Tibial artery (tissue), 4 donors: Measurements from ENCODE around the gene TRMT13.
"Not testable (repeated sequence)": the region's sequence is repeated elsewhere in the genome, so short reads cannot be mapped to it uniquely, and the experiment has no call there.

Experiments used
- DNase-seq, 2 donors: peaks; one replicate each; pipeline ENCODE4 v3.0.0-alpha.2; 2019
- H3K27ac ChIP-seq, 2 donors: fragments of 200-600 bp; sonication (generic) in 1 of 2; 1 replicate in 1 of 2; 2 replicates in 1 of 2; pipeline ENCODE4 v1.5.1; 2018 to 2019; ENCODE audit warnings: mild to moderate bottlenecking in 1 of 2
- H3K27me3 ChIP-seq, 2 donors: fragments of 200-600 bp; sonication (generic) in 1 of 2; one replicate each; pipeline versions ENCODE4 v1.5.1 to v1.6.0; 2016 to 2019
- H3K36me3 ChIP-seq, 3 donors: fragments of 200-600 bp; sonication (generic) in 2 of 3; one replicate each; pipeline ENCODE4 v1.5.1; 2016 to 2019; ENCODE audit warnings: mild to moderate bottlenecking in 2 of 3
- H3K4me1 ChIP-seq, 4 donors: fragments of 200-600 bp; sonication (generic) in 2 of 4; 1 replicate in 3 of 4; 2 replicates in 1 of 4; pipeline ENCODE4 v1.5.1; 2016 to 2019
- H3K4me3 ChIP-seq, 2 donors: fragments of 200-600 bp; sonication (generic) in 1 of 2; 1 replicate in 1 of 2; 2 replicates in 1 of 2; pipeline ENCODE4 v1.5.1; 2018 to 2019; ENCODE audit warnings: mild to moderate bottlenecking in 2 of 2
- H3K9me3 ChIP-seq, 3 donors: fragments of 200-600 bp; sonication (generic) in 1 of 3; one replicate each; pipeline ENCODE4 v1.5.1; 2016 to 2019
- CTCF ChIP-seq, 2 experiments: fragments of 200-600 bp in 1 of 2; fragments of 450-650 bp in 1 of 2; IDR thresholded peaks; one replicate each; pipeline ENCODE4 v1.5.1; 2017 to 2019; ENCODE audit warnings: antibody characterized with exemption in 2 of 2, mild to moderate bottlenecking in 1 of 2, moderate library complexity in 1 of 2
- intact Hi-C: fragments of 100-400 bp; cut with DNase I; formaldehyde crosslinking; loops from one replicate; pipeline ENCODE4 v1.15.0; 2023; ENCODE audit warnings: low total_unique reads

Gene TRMT13

GRCh38 chr1:100178091-100178490 lies 45.1 kb downstream of the TRMT13 start, which contains the start of gene LRRC39:
TSS of gene LRRC39 (minus strand) at chr1:100178256. CDS start at chr1:100168516, 9,740 bp downstream.
- no peak within 1 kb of the TSS for H3K4me3 ChIP-seq
- H3K27ac ChIP-seq = no peak within 1 kb of the TSS
- TF ChIP-seq CTCF (IDR thresholded peaks at IDR 0.05) = no peak
- DNase-seq = no peak
- no peaks in the 10 kb centered on the region for H3K9me3 ChIP-seq
- H3K27me3 ChIP-seq = no peaks in the 10 kb centered on the region
- peaks cover 0 to 4% (median 0%) of the 10 kb centered on the region in 3 donors for H3K36me3 ChIP-seq
- intact Hi-C loops = no loop called here
- H3K4me1 ChIP-seq = no peaks in the 10 kb centered on the region

GRCh38 chr1:100183370-100183769 lies 50.4 kb downstream of the TRMT13 start:
- intact Hi-C loops = no loop called here
- no peak for TF ChIP-seq CTCF (IDR thresholded peaks at IDR 0.05)
- DNase-seq = no peak
- H3K9me3 ChIP-seq = no peaks in the 10 kb centered on the region
- H3K4me1 ChIP-seq = no peaks in the 10 kb centered on the region
- no peaks in the 10 kb centered on the region for H3K27me3 ChIP-seq
- peaks cover 0 to 8% (median 0%) of the 10 kb centered on the region in 3 donors for H3K36me3 ChIP-seq
- no peak overlapping the region for H3K27ac ChIP-seq
- H3K4me3 ChIP-seq = no peak overlapping the region

GRCh38 chr1:100184536-100184935 lies 51.6 kb downstream of the TRMT13 start:
- Histone ChIP-seq H3K36me3 (peaks cover 0 to 8% (median 0%) of the 10 kb centered on the region in 3 donors), H3K9me3 (no peaks in the 10 kb centered on the region), H3K27ac (no peak overlapping the region), H3K27me3 (no peaks in the 10 kb centered on the region), H3K4me1 (no peaks in the 10 kb centered on the region), H3K4me3 (no peak overlapping the region)
- no peak for TF ChIP-seq CTCF (IDR thresholded peaks at IDR 0.05)
- DNase-seq = no peak
- intact Hi-C loops = no loop called here

GRCh38 chr1:100187912-100188311 lies 54.9 kb downstream of the TRMT13 start:
- intact Hi-C loops = no loop called here
- no peak overlapping the region for H3K27ac ChIP-seq
- no peak for TF ChIP-seq CTCF (IDR thresholded peaks at IDR 0.05)
- H3K27me3 ChIP-seq = no peaks in the 10 kb centered on the region
- peaks cover 0 to 15% (median 6%) of the 10 kb centered on the region in 3 donors for H3K36me3 ChIP-seq
- H3K4me1 ChIP-seq = no peaks in the 10 kb centered on the region
- no peaks in the 10 kb centered on the region for H3K9me3 ChIP-seq
- no peak overlapping the region for H3K4me3 ChIP-seq
- peak in 1 of 2 donors; percentile 49 for DNase-seq

GRCh38 chr1:100188617-100189016 lies 55.7 kb downstream of the TRMT13 start:
- Histone ChIP-seq H3K9me3 (no peaks in the 10 kb centered on the region), H3K27ac (no peak overlapping the region), H3K36me3 (peaks cover 0 to 9% (median 6%) of the 10 kb centered on the region in 3 donors), H3K4me1 (no peaks in the 10 kb centered on the region), H3K27me3 (no peaks in the 10 kb centered on the region), H3K4me3 (no peak overlapping the region)
- intact Hi-C loops = no loop called here
- no peak for TF ChIP-seq CTCF (IDR thresholded peaks at IDR 0.05)
- DNase-seq = no peak

- no peak for TF ChIP-seq CTCF (IDR thresholded peaks at IDR 0.05)
- no peak for DNase-seq
- no peak overlapping the region for H3K4me3 ChIP-seq
- H3K4me1 ChIP-seq = no peaks in the 10 kb centered on the region
- no peaks in the 10 kb centered on the region for H3K27me3 ChIP-seq
- no peak overlapping the region for H3K27ac ChIP-seq
- no peaks in the 10 kb centered on the region for H3K9me3 ChIP-seq
- peaks cover 68 to 81% (median 71%) of the 10 kb centered on the region in 3 donors for H3K36me3 ChIP-seq
- intact Hi-C loops = no loop called here
Observed at GRCh38 chr1:100198596-100198995, 65.6 kb downstream of the TRMT13 start.

GRCh38 chr1:100200060-100200459 lies 67.1 kb downstream of the TRMT13 start:
- H3K27ac ChIP-seq, intact Hi-C loops, H3K9me3 ChIP-seq, H3K4me3 ChIP-seq, DNase-seq, H3K27me3 ChIP-seq, H3K4me1 ChIP-seq: not testable (repeated sequence)
- peaks cover 62 to 75% (median 70%) of the 10 kb centered on the region in 3 donors for H3K36me3 ChIP-seq
